ENCODE results near the gene AKIP1. TPM values are rescaled to one million over a fixed set of nuclear protein-coding genes. Genes with fewer than 3 reads are reported as not detected.

The AKIP1 gene
- total and polyA plus RNA-seq, 4 donors = 15.6 to 52.2 (median 30.7) TPM

DNA sequence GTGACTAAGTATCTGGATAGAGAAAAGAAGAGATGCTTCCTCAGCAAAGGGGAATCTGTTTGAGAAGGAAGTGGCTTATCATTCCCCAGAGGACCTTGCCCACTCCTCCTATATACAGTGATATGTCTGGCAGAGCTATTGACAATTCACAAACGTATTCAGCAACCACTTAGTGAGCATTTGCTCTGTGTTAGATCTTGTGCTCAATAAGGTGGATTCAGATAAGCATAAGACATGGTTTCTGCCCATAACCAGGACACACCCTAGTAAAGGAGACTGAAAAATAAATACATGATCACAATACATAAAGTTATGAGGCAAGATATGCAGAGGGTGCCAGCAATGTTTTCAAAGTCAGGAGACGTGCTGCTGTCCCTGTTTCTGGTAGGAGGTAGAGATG, 51.9 kb downstream of the AKIP1 start:
- Histone ChIP-seq H3K36me3 (ENCODE audit: control insufficient read depth in 1 of 2, insufficient read depth in 2 of 2, low read length in 1 of 2) (peaks cover 0 to 2% of the 10 kb centered on the region in 2 donors), H3K4me1 (ENCODE audit: control insufficient read depth in 1 of 2, insufficient read depth in 2 of 2, low read length in 2 of 2) (peaks cover 0 to 5% of the 10 kb centered on the region in 2 donors), H3K4me3 (ENCODE audit: low read length in 2 of 2) (no peak overlapping the region), H3K9me3 (ENCODE audit: control insufficient read depth, low read length) (no peaks in the 10 kb centered on the region), H3K27me3 (ENCODE audit: control insufficient read depth in 1 of 2, insufficient read depth in 2 of 2, low read length in 1 of 2) (no peaks in the 10 kb centered on the region), H3K27ac (ENCODE audit: low read depth in 1 of 2, low read length in 2 of 2) (peak overlapping the region in 1 of 2 donors; percentile 11)
- ATAC-seq (ENCODE audit: low FRiP score) (no peak), DNase-seq (no peak)
- intact Hi-C loops (cut with DNase I) = loop anchor here (5.0 to 10.0 kb wide), 3 partner anchors 46 to 278 kb away; partner anchors contain the start of genes RPL27A (in 1 of the 2) and TRIM66 (in 1 of the 2)
- WGBS, 2 donors = 9 to 10% methylated on average over 2 of the region's 2 CpGs

GRCh38 chr11:8963569-8964323, 52.8 kb downstream of the AKIP1 start:
- peak overlapping the region; percentile 83 to 88 for H3K27ac ChIP-seq (ENCODE audit: low read depth in 1 of 2, low read length in 2 of 2)
- H3K27me3 ChIP-seq (ENCODE audit: control insufficient read depth in 1 of 2, insufficient read depth in 2 of 2, low read length in 1 of 2) = no peaks in the 10 kb centered on the region
- peaks cover 0 to 2% of the 10 kb centered on the region in 2 donors for H3K36me3 ChIP-seq (ENCODE audit: control insufficient read depth in 1 of 2, insufficient read depth in 2 of 2, low read length in 1 of 2)
- peaks cover 0 to 5% of the 10 kb centered on the region in 2 donors for H3K4me1 ChIP-seq (ENCODE audit: control insufficient read depth in 1 of 2, insufficient read depth in 2 of 2, low read length in 2 of 2)
- 1 to 2% methylated on average over 26 to 39 of the region's 39 CpGs for WGBS, 2 donors
- H3K9me3 ChIP-seq (ENCODE audit: control insufficient read depth, low read length) = no peaks in the 10 kb centered on the region
- ATAC-seq (ENCODE audit: low FRiP score) (peak; percentile 77), DNase-seq (peak; percentile 83 to 92)
- intact Hi-C loops (cut with DNase I) = loop anchor here (5.0 to 10.0 kb wide), 3 partner anchors 46 to 279 kb away; partner anchors contain the start of genes RPL27A (in 1 of the 2) and TRIM66 (in 1 of the 2)
- peak overlapping the region; percentile 38 to 83 for H3K4me3 ChIP-seq (ENCODE audit: low read length in 2 of 2)

GRCh38 chr11:8964324-8965320, 53.6 kb downstream of the AKIP1 start, which contains the start of gene TMEM9B:
TMEM9B (minus strand) TSS chr11:8964442; CDS start chr11:8964313, 129 bp downstream.
- Histone ChIP-seq H3K9me3 (ENCODE audit: control insufficient read depth, low read length) (no peaks in the 10 kb centered on the region), H3K27me3 (ENCODE audit: control insufficient read depth in 1 of 2, insufficient read depth in 2 of 2, low read length in 1 of 2) (no peaks in the 10 kb centered on the region), H3K27ac (ENCODE audit: low read depth in 1 of 2, low read length in 2 of 2) (peak within 1 kb of the TSS; percentile 83 to 88), H3K4me3 (ENCODE audit: low read length in 2 of 2) (peak within 1 kb of the TSS; percentile 38 to 83), H3K36me3 (ENCODE audit: control insufficient read depth in 1 of 2, insufficient read depth in 2 of 2, low read length in 1 of 2) (peaks cover 0 to 2% of the 10 kb centered on the region in 2 donors), H3K4me1 (ENCODE audit: control insufficient read depth in 1 of 2, insufficient read depth in 2 of 2, low read length in 2 of 2) (peaks cover 0 to 5% of the 10 kb centered on the region in 2 donors)
- intact Hi-C loops (cut with DNase I) = loop anchor here (5.0 to 10.0 kb wide), 3 partner anchors 47 to 280 kb away; partner anchors contain the start of genes RPL27A (in 1 of the 2) and TRIM66 (in 1 of the 2)
- DNase-seq (peak; percentile 95 to 96), ATAC-seq (ENCODE audit: low FRiP score) (peak; percentile 97)
- 0% methylated on average over 66 to 67 of the region's 67 CpGs for WGBS, 2 donors

DNA sequence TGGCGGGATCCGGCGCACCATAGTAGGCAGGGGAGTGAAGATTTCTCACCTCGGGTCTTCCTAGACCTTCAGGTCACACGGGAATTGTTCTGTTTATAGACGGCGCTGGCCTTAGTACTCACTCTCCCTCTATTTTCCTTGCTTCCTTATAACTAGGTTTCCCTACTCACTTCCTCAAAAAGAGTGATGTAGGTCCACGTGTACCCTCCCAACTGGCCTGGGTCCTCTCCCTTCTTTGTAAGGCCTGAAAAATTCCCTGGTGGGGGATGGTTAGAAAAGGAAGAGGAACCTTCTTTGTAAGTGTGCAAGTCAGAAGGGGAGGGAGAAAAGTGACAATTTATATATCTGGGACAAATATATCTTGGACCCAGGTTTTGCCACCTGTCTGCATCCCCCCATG, 56.2 kb downstream of the AKIP1 start:
- ATAC-seq (ENCODE audit: low FRiP score) = no peak
- no peak overlapping the region for H3K27ac ChIP-seq (ENCODE audit: low read depth in 1 of 2, low read length in 2 of 2)
- DNase-seq = no peak
- no peak overlapping the region for H3K4me3 ChIP-seq (ENCODE audit: low read length in 2 of 2)
- no peaks in the 10 kb centered on the region for H3K9me3 ChIP-seq (ENCODE audit: control insufficient read depth, low read length)
- intact Hi-C loops (cut with DNase I) = loop anchor here in 1 of 2 donors (10.0 kb wide), 1 partner anchor 282 kb away; the partner anchor contains the start of genes RPL27A and TRIM66
- peaks cover 0 to 5% of the 10 kb centered on the region in 2 donors for H3K4me1 ChIP-seq (ENCODE audit: control insufficient read depth in 1 of 2, insufficient read depth in 2 of 2, low read length in 2 of 2)
- WGBS, 2 donors = 81 to 84% methylated on average over 8 of the region's 8 CpGs
- H3K27me3 ChIP-seq (ENCODE audit: control insufficient read depth in 1 of 2, insufficient read depth in 2 of 2, low read length in 1 of 2) = no peaks in the 10 kb centered on the region
- peaks cover 0 to 2% of the 10 kb centered on the region in 2 donors for H3K36me3 ChIP-seq (ENCODE audit: control insufficient read depth in 1 of 2, insufficient read depth in 2 of 2, low read length in 1 of 2)

Other genes with a start within 250 kb of the AKIP1 start
- gene TRIM66, start 228.5 kb upstream of the AKIP1 start, total RNA-seq = 10 to 100 TPM in 1 of 2 donors, 1 to 10 TPM in 1; 9.4 to 18.7 TPM
- gene TRIM66, start 228.5 kb upstream of the AKIP1 start, polyA plus RNA-seq = 1 to 10 TPM; 3.4 to 8.4 TPM
- 100 to 1,000 TPM; 623 to 776 TPM for gene RPL27A, start 228.4 kb upstream of the AKIP1 start, total RNA-seq
- 1,000 to 10,000 TPM; 2,339 to 4,548 TPM for gene RPL27A, start 228.4 kb upstream of the AKIP1 start, polyA plus RNA-seq
- not detected for gene C11orf16, start 21.8 kb downstream of the AKIP1 start, total RNA-seq
- not detected for gene C11orf16, start 21.8 kb downstream of the AKIP1 start, polyA plus RNA-seq
- not detected for gene ASCL3, start 31.8 kb downstream of the AKIP1 start, total RNA-seq
- not detected for gene ASCL3, start 31.8 kb downstream of the AKIP1 start, polyA plus RNA-seq
- 10 to 100 TPM; 23.6 to 26.0 TPM for gene TMEM9B, start 53.3 kb downstream of the AKIP1 start, total RNA-seq
- gene TMEM9B, start 53.3 kb downstream of the AKIP1 start, polyA plus RNA-seq = 10 to 100 TPM; 20.8 to 28.7 TPM
- 1 to 10 TPM; 1.9 to 2.6 TPM for gene NRIP3, start 92.8 kb downstream of the AKIP1 start, total RNA-seq
- 1 to 10 TPM in 1 of 2 donors, under 1 TPM in 1; 0.63 to 1.3 TPM for gene NRIP3, start 92.8 kb downstream of the AKIP1 start, polyA plus RNA-seq
- 1 to 10 TPM; 2.8 to 6.0 TPM for gene SCUBE2, start 180.4 kb downstream of the AKIP1 start, total RNA-seq
- 1 to 10 TPM; 2.4 to 4.8 TPM for gene SCUBE2, start 180.4 kb downstream of the AKIP1 start, polyA plus RNA-seq

Data from aorta (tissue), 5 donors.